NB4 (cell line): ENCODE data around the gene USP46.

Experiments used
- MAX ChIP-seq: IDR thresholded peaks from 2 replicates; pipeline ENCODE4 v1.6.1; 2011; ENCODE audit warnings: low read depth, low read length
- MYC ChIP-seq: IDR thresholded peaks from 2 replicates; pipeline ENCODE4 v1.6.1; 2011; ENCODE audit warnings: low read depth, low read length
- POLR2A ChIP-seq: IDR thresholded peaks from 2 replicates; pipeline ENCODE4 v1.6.1; 2011; ENCODE audit warnings: mild to moderate bottlenecking; ENCODE audit not compliant: insufficient read length; ENCODE audit errors: extremely low read depth
- TF ChIP-seq, protein P1 (sequence below): IDR thresholded peaks from one replicate; pipeline ENCODE4 v1.5.1; 2012; ENCODE audit warnings: low read depth, low read length

- TF ChIP-seq, protein P1, sequence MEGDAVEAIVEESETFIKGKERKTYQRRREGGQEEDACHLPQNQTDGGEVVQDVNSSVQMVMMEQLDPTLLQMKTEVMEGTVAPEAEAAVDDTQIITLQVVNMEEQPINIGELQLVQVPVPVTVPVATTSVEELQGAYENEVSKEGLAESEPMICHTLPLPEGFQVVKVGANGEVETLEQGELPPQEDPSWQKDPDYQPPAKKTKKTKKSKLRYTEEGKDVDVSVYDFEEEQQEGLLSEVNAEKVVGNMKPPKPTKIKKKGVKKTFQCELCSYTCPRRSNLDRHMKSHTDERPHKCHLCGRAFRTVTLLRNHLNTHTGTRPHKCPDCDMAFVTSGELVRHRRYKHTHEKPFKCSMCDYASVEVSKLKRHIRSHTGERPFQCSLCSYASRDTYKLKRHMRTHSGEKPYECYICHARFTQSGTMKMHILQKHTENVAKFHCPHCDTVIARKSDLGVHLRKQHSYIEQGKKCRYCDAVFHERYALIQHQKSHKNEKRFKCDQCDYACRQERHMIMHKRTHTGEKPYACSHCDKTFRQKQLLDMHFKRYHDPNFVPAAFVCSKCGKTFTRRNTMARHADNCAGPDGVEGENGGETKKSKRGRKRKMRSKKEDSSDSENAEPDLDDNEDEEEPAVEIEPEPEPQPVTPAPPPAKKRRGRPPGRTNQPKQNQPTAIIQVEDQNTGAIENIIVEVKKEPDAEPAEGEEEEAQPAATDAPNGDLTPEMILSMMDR, result no peak
- TF ChIP-seq POLR2A, result no peak
- TF ChIP-seq MAX, result peak; percentile 33; the same call in 1 of the 2 replicates
- TF ChIP-seq MYC, result peak; percentile 25; the same call in 1 of the 2 replicates
Observed at GRCh38 chr4:52657618-52658501, 1.2 kb downstream of the USP46 start.
